ENCODE data around the gene FLT1. TPM values are rescaled to one million over a fixed set of nuclear protein-coding genes. Genes with fewer than 3 reads are reported as not detected.

FLT1 gene
- total RNA-seq, 2 experiments from 2014 or later, result 1.6 to 2.5 TPM

DNA sequence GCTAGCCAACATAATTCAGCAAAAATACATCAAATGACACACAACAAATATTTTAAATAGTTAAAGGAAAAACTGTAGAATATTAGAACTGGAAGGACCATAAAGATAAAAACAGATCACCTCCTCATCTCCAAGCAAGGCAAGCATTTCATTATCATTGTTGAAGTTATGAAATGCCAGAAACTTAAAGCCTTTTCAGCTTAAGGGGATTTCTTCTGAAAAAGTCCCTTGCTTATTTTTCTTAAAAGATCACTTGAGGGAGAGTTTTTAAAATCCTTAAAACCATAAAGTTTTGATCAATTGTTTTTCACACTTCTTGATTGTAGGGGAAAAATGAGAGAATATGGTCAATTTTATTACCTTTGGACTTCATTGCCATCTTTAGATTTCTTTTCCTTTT, 37.4 kb downstream of the FLT1 start:
- Histone ChIP-seq H3K27ac (ENCODE audit: low read depth, low read length, poor library complexity, severe bottlenecking) (no peak overlapping the region), H3K4me3 (ENCODE audit: low read depth, low read length, poor library complexity, severe bottlenecking) (no peak overlapping the region), H3K4me2 (ENCODE audit: low read length) (no peak overlapping the region), H3K79me2 (ENCODE audit: insufficient read depth, low read depth, low read length) (no peaks in the 10 kb centered on the region), H3K4me1 (ENCODE audit: insufficient read depth, low read length, poor library complexity, severe bottlenecking) (no peaks in the 10 kb centered on the region), H2AFZ (ENCODE audit: low read length) (no peak overlapping the region), H4K20me1 (ENCODE audit: insufficient read depth, low read length) (no peaks in the 10 kb centered on the region), H3K9me3 (ENCODE audit: low read length) (no peaks in the 10 kb centered on the region), H3K9me2 (ENCODE audit: insufficient read depth, low read length) (no peaks in the 10 kb centered on the region), H3K36me3 (ENCODE audit: insufficient read depth, low read length) (no peaks in the 10 kb centered on the region)
- BruUV-seq (replicated peaks), result no TSS peak
- POLR2A ChIA-PET, result interaction anchor here (1.3 kb wide), 1 partner anchor 9 kb away, joined by 7 read pairs; no protein-coding TSS in a partner anchor
- CTCF ChIA-PET (ENCODE audit: unreplicated experiment), result no interaction called here
- no peak for DNase-seq (ENCODE audit: low spot score)
- intact Hi-C loops (cut with micrococcal nuclease; ENCODE audit: unreplicated experiment), result no loop called here
- TF ChIP-seq, protein P1, sequence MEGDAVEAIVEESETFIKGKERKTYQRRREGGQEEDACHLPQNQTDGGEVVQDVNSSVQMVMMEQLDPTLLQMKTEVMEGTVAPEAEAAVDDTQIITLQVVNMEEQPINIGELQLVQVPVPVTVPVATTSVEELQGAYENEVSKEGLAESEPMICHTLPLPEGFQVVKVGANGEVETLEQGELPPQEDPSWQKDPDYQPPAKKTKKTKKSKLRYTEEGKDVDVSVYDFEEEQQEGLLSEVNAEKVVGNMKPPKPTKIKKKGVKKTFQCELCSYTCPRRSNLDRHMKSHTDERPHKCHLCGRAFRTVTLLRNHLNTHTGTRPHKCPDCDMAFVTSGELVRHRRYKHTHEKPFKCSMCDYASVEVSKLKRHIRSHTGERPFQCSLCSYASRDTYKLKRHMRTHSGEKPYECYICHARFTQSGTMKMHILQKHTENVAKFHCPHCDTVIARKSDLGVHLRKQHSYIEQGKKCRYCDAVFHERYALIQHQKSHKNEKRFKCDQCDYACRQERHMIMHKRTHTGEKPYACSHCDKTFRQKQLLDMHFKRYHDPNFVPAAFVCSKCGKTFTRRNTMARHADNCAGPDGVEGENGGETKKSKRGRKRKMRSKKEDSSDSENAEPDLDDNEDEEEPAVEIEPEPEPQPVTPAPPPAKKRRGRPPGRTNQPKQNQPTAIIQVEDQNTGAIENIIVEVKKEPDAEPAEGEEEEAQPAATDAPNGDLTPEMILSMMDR (conservative IDR thresholded peaks at IDR 0.05; ENCODE audit: low read length), result no peak
- TF ChIP-seq EZH2phosphoT487 (IDR thresholded peaks at IDR 0.05; ENCODE audit: borderline replicate concordance, low read depth, low read length), result no peak

- no TSS peak for BruUV-seq (replicated peaks)
- no peaks in the 10 kb centered on the region for H3K4me1 ChIP-seq (ENCODE audit: insufficient read depth, low read length, poor library complexity, severe bottlenecking)
- no peaks in the 10 kb centered on the region for H3K9me2 ChIP-seq (ENCODE audit: insufficient read depth, low read length)
- H3K79me2 ChIP-seq (ENCODE audit: insufficient read depth, low read depth, low read length), result no peaks in the 10 kb centered on the region
- H3K27ac ChIP-seq (ENCODE audit: low read depth, low read length, poor library complexity, severe bottlenecking), result no peak overlapping the region
- H3K9me3 ChIP-seq (ENCODE audit: low read length), result no peaks in the 10 kb centered on the region
- ChIA-PET CTCF (ENCODE audit: unreplicated experiment) (no interaction called here), POLR2A (no interaction called here)
- H3K4me3 ChIP-seq (ENCODE audit: low read depth, low read length, poor library complexity, severe bottlenecking), result no peak overlapping the region
- no peaks in the 10 kb centered on the region for H4K20me1 ChIP-seq (ENCODE audit: insufficient read depth, low read length)
- H2AFZ ChIP-seq (ENCODE audit: low read length), result no peak overlapping the region
- intact Hi-C loops (cut with micrococcal nuclease; ENCODE audit: unreplicated experiment), result no loop called here
- no peak for DNase-seq (ENCODE audit: low spot score)
- TF ChIP-seq, protein P1 (conservative IDR thresholded peaks at IDR 0.05; ENCODE audit: low read length), result no peak
- no peak for TF ChIP-seq EZH2phosphoT487 (IDR thresholded peaks at IDR 0.05; ENCODE audit: borderline replicate concordance, low read depth, low read length)
- no peak overlapping the region for H3K4me2 ChIP-seq (ENCODE audit: low read length)
- H3K36me3 ChIP-seq (ENCODE audit: insufficient read depth, low read length), result no peaks in the 10 kb centered on the region
These were observed 39.2 kb downstream of the FLT1 start for GRCh38 chr13:28455580-28456194.

- no peak overlapping the region for H3K4me3 ChIP-seq (ENCODE audit: low read depth, low read length, poor library complexity, severe bottlenecking)
- H3K4me1 ChIP-seq (ENCODE audit: insufficient read depth, low read length, poor library complexity, severe bottlenecking), result no peaks in the 10 kb centered on the region
- DNase-seq (ENCODE audit: low spot score), result no peak
- intact Hi-C loops (cut with micrococcal nuclease; ENCODE audit: unreplicated experiment), result no loop called here
- H3K36me3 ChIP-seq (ENCODE audit: insufficient read depth, low read length), result no peaks in the 10 kb centered on the region
- TF ChIP-seq EZH2phosphoT487 (IDR thresholded peaks at IDR 0.05; ENCODE audit: borderline replicate concordance, low read depth, low read length), result no peak
- TF ChIP-seq, protein P1 (conservative IDR thresholded peaks at IDR 0.05; ENCODE audit: low read length), result no peak
- ChIA-PET POLR2A (no interaction called here), CTCF (ENCODE audit: unreplicated experiment) (no interaction called here)
- H3K9me2 ChIP-seq (ENCODE audit: insufficient read depth, low read length), result no peaks in the 10 kb centered on the region
- no peaks in the 10 kb centered on the region for H4K20me1 ChIP-seq (ENCODE audit: insufficient read depth, low read length)
- no peaks in the 10 kb centered on the region for H3K9me3 ChIP-seq (ENCODE audit: low read length)
- BruUV-seq (replicated peaks), result no TSS peak
- no peaks in the 10 kb centered on the region for H3K79me2 ChIP-seq (ENCODE audit: insufficient read depth, low read depth, low read length)
- no peak overlapping the region for H3K4me2 ChIP-seq (ENCODE audit: low read length)
- no peak overlapping the region for H3K27ac ChIP-seq (ENCODE audit: low read depth, low read length, poor library complexity, severe bottlenecking)
- no peak overlapping the region for H2AFZ ChIP-seq (ENCODE audit: low read length)
These were observed 42.2 kb downstream of the FLT1 start for GRCh38 chr13:28452755-28453154.

All from OCI-LY7 (cell line).